ENCODE results near the gene MBNL3.
A peak's percentile ranks its signal among the peaks of the same experiment; 100 is the strongest.
"Not testable (repeated sequence)": the region's sequence is repeated elsewhere in the genome, so short reads cannot be mapped to it uniquely, and the experiment has no call there.

MBNL3 gene

GRCh38 chrX:132480581-132481203 lies 8.1 kb downstream of the MBNL3 start:
- peak in 1 of 3 experiments; percentile 13 for DNase-seq (ENCODE audit: low read depth in 3 of 3)

DNA sequence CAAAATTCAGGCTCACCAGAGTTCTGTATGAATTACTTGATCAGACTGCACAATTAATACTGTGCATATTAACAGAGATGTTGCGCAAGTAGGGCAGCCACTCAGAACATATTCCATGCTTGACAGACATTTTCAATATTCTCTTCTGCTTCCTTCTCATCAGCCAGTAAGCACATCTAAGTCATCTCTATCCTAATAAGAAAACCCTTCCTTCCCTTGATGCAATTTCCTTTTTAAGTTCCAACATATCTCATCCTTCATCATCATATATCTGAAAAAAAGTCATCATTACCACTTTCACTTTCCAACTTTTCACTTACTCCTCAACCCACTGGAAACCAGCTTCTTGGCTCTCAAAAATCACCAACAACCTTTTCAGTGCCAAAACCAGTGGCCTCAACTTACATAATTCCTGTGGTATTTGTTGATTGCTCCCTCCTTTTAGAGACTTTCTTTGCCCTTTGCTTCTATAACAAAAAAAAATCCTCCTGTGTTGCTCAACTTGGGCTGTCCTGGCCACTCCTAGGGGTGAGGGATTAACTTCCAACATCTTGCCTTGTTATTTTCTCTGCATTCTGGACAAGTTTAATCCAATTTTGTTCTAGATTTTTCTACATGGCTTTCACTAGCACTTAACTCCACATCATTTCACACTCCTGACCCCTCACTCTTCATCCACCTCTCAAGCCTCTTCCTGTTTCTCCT lies 14.1 kb downstream of the MBNL3 start:
- DNase-seq (ENCODE audit: low read depth in 3 of 3): no peak

DNA sequence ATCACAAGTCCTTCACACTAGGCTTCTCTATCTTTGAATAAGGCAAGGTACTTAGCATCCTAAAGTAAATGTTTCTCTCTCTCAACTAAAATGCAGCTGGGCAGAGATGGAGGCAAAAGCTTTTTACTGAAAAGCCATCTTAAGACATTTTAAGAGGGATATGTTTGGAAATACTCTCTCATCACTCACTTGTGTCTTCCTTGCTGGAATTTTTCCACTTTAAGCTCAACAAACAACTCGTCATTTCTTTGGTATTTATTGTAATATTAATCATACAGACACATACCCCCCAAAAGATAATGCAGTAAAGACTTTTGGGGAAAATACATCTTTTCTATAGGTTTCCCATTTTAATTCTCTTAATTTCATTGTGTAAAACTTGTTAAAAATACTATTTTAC lies 16.4 kb downstream of the MBNL3 start:
- no peak for DNase-seq (ENCODE audit: low read depth in 3 of 3)

DNA sequence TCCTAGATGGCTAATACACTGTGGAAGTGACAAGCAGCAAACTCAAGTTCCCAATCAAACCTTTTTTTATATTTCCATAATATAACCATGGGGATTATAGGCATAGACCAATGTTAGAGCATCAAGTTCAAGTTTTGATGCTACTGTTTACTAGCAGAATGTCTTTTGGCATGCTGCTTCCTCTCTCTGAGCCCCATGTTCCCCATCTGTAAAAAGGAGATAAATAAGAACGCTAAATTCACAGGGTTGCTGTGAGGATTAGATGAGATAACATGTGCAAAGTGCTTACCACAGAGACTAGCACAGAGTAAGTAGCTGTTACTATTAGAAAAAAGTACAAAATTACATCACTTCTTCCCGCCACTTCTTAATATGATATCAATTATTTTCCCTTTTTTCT lies 18.0 kb downstream of the MBNL3 start:
- no peak for DNase-seq (ENCODE audit: low read depth in 3 of 3)

DNA sequence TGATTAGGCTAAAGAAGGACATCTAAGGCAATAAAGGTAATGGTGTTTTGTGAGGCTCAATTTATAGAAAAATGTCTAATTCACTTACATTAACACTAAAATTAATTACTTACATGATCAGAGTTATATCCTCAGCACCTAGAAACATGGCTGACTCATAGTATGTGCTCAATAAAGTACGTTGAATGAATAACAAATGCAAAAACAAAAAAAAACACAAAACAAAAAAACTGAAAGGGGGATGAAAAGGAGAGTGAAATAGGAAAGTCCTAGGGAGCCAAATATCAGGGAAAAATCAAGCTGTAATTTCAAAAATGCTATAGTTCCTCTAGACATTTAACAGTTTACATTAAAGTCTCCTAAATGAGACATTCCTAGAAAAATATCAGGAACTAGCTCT lies 18.7 kb downstream of the MBNL3 start:
- no peak for DNase-seq (ENCODE audit: low read depth in 3 of 3)

- no peak for DNase-seq (ENCODE audit: low read depth in 3 of 3)
Observed at GRCh38 chrX:132468454-132468853, 20.4 kb downstream of the MBNL3 start.

DNA sequence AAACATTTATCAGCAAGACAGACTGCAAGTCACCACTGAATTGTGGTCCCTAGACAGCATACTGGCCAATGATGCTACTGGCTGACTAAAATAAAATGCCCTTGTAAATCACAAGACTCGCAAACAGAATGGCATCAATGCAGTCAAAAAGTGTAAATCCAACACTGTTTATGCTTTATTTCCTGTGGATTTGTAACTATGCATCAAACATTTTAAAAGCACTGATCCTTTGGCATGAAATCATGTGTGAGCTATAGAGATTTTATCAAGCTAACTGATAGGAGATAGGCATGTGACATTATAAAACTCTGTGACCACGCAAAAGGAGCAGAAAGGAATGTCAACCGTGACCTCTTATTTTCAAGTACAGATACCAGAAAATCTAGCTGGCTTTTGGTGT lies 20.8 kb downstream of the MBNL3 start:
- DNase-seq (ENCODE audit: low read depth in 3 of 3): no peak

DNA sequence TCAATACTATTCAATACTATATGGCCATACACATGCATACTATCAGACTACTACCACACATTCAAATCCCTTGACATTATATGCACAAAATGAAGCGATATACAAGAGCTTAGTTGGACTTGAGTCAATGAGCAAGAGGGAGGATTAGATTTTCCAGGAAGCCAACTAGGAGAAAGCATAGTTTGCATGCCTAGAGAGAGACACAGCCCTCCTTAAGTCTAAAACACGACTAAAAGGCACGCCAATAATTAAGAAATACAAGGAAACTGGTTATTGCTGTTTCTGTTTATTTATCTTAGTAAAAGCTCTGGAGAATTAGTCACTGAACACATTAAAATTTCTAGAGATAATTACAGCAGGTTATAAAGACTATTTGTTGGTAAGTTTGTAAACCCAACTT lies 21.8 kb downstream of the MBNL3 start:
- no peak for DNase-seq (ENCODE audit: low read depth in 3 of 3)

- no peak for DNase-seq (ENCODE audit: low read depth in 3 of 3)
Observed at GRCh38 chrX:132463411-132463810, 25.4 kb downstream of the MBNL3 start.

- no peak for DNase-seq (ENCODE audit: low read depth in 3 of 3)
Observed at GRCh38 chrX:132461886-132462285, 27.0 kb downstream of the MBNL3 start.

DNA sequence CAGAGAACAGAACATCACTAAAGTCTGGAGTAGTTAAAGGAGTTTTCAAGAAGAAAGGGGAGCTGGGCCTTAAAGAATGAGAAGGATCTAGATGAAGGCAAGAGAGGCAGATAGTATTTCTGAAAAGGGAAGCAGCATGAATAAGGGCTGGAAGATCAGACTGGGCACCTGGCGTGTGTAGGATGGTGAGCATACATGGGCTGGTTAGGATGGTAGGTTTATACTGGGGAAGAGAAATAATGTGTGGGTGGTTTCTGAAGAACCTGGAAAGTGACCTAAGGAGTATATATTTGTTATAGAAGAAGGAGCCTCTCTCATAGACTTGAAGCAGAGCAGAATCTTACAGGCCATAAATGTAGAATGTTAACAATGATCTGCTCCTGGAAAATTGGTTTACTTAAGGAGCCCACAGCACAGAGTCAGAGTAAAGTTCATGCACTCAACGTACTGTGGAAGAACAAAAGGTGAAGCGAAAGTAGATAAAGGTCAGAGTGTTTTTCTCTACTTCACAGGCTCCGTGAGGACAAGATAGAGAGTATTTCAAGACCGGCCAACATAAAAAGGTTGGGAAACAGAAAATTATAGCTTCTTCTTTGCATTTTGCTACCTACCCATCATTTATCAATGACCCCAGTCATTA lies 35.8 kb downstream of the MBNL3 start:
- DNase-seq (ENCODE audit: low read depth in 3 of 3): no peak

- DNase-seq (ENCODE audit: low read depth in 3 of 3): not testable (repeated sequence)
Observed at GRCh38 chrX:132445909-132446308, 42.9 kb downstream of the MBNL3 start.

- DNase-seq (ENCODE audit: low read depth in 3 of 3): no peak
Observed at GRCh38 chrX:132444936-132445335, 43.9 kb downstream of the MBNL3 start.

DNA sequence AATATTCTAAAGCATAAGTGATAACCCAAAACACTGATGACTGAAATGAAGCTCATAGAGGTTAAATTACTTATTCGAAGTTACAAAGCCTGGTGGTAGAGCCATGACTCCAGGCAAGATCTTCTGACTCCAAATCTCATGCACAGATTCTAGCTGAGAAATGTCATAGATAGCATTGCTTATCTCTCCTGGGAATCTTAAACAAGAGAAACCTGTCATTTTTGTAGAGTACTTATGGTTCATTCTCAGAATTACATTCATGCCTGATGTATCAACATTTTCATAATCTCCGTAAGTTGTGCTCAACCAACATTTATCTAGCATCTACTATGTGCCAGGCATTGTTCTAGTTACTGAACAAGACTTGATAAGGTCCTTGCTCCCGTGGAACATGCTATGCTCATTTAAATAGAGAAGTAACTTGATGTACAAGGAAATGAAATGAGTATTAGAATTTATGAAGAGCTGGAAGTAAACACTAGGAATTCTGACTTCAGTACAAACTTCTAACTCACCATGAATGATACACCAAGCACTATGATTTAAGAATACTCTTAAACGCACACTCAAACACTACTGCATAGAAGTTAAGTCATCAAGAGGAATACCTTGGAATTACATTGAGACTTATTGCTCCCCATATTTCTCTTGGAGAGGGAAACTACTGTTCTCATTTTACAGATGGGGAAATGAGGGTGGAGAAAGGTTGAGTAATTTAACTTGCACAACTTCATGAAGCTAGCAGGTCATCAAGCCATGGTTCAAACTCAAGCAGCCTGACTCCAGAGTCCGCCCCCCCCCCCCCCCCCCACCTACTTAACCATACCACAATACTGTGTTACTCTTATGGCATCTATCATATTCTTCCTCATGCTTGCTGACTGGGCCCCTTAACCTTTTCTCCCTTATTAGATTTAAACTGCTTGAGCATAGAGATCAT lies 45.4 kb downstream of the MBNL3 start:
- DNase-seq (ENCODE audit: low read depth in 3 of 3): no peak

DNA sequence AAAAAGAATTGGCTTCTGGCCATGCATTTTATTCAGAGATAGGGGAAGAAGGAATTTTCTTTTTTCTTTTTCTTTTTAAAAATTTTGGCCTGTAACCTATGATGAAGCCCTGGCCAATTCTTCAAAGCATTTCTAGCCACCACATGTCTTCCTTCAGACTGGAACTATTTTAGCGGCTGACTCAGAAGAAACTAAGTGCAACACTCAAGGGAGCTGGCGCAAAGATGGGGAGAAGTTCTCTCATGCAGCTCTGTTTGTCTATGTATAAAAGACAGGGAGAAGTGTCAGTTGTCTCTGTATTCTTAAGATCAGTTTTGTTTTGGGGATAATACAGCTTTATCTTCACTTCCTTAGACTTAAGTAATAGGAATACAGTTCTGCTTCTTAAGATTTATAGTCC lies 46.1 kb downstream of the MBNL3 start:
- no peak for DNase-seq (ENCODE audit: low read depth in 3 of 3)

DNA sequence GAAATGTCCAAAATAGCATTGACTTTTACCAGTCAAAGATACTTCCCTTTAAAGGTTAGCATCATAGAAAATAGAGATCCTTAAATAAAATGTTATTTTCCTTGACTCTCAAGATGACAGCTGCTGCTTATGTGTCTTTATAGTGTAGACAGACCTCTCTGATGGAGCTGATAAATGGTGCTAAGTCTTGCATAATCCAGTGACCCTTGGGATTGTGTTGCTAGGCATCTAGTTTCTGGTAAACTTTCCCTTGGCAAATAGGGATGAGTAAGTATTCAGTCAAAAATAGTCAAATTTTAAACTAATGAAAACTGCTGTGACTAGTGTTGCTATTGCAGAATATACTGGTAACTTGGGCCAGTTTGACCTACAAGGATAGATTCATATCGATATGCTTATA lies 53.6 kb downstream of the MBNL3 start:
- DNase-seq (ENCODE audit: low read depth in 3 of 3): no peak

DNA sequence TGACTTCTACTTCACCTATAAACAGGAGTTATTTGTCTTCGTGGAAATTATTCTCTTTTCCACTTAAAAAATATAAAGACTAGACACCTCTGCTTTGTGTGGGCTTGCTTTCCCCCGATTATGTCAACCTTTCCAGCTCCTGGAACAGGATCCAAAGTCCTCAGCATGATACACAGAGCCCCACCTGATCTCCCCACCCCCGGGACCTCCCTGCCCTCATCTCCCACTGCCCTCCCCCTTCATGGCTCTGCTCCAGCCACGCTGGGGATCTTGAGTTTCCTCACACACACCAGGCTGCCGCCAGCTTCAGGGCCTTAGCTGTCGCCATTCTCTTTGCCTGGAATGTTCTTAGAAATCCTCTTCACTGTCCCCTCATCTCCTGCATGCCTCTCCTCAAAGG lies 55.3 kb downstream of the MBNL3 start:
- DNase-seq (ENCODE audit: low read depth in 3 of 3): no peak

DNA sequence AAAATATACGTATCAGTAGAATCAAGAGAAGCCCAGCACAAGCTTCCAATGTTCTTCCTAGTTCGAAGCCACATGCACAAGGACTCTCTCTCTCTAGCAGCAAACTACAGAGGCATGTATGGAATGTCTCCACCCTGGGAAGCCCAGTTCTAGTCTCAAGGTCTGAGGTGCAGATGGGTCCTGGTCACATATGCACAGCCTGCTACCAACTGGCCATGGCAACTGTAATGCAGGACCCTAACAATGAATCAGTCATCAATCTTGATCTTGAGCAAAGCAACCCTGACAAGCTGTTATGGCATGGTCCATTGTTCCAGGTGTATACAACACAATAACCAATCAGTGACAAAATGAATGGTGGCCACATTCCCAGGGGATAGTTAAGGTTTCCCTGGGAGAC lies 55.8 kb downstream of the MBNL3 start:
- no peak for DNase-seq (ENCODE audit: low read depth in 3 of 3)

DNA sequence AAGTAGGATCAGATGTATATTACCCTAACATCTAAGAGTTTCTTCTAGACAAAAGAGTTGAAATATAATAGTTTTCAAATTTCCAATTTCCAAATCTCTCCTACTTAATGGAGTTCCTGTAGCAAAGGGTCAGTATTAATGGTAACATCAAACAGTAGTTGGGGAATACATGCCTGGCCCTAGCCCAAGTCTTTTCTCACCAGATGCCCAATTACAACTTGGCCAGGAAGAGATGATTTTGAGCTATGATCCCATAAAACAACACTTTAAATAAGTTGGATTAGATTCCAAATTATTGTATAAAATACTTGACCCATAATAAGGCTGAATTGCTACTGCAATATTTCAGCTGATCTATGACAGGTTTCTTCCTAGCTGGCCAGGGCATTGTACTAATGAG lies 59.9 kb downstream of the MBNL3 start:
- DNase-seq (ENCODE audit: low read depth in 3 of 3): no peak

- DNase-seq (ENCODE audit: low read depth in 3 of 3): no peak
Observed at GRCh38 chrX:132426695-132427281, 62.0 kb downstream of the MBNL3 start.

- no peak for DNase-seq (ENCODE audit: low read depth in 3 of 3)
Observed at GRCh38 chrX:132425744-132426318, 63.0 kb downstream of the MBNL3 start.
